CD4-positive, alpha-beta memory T cell (primary cell): Measurements from ENCODE around the gene SRD5A2. TPM values are rescaled to one million over a fixed set of nuclear protein-coding genes. Genes with fewer than 3 reads are reported as not detected.

Experiments used
- CTCF ChIA-PET: fragments of 350-600 bp; sonication (Branson Sonifier 250); formaldehyde crosslinking; loops from one replicate; lab custom pipeline; 2021; ENCODE audit warnings: inconsistent platforms; ENCODE audit not compliant: partially characterized antibody; lab: Charles Lee
- POLR2A ChIA-PET: fragments of 350-600 bp; sonication (Branson Sonifier 250); formaldehyde crosslinking; loops from one replicate; lab custom pipeline; 2021; ENCODE audit not compliant: partially characterized antibody; lab: Charles Lee
- DNase-seq, 5 donors: peaks; one replicate each; pipeline versions ENCODE4 v3.0.0 to v3.0.0-alpha.2; 2020 to 2022; ENCODE audit warnings: mixed read lengths in 1 of 5
- H3K27ac ChIP-seq: one replicate; pipeline ENCODE4 v1.7.0; 2013; ENCODE audit warnings: low read depth, low read length
- H3K27me3 ChIP-seq: 2 replicates; pipeline ENCODE4 v1.7.0; 2013; ENCODE audit warnings: mild to moderate bottlenecking, low read length, moderate library complexity; ENCODE audit not compliant: insufficient read depth
- H3K36me3 ChIP-seq: 2 replicates; pipeline ENCODE4 v1.7.0; 2013; ENCODE audit warnings: mild to moderate bottlenecking, low read length, moderate library complexity; ENCODE audit not compliant: insufficient read depth
- H3K4me1 ChIP-seq: 2 replicates; pipeline ENCODE4 v1.7.0; 2013; ENCODE audit warnings: mild to moderate bottlenecking, low read length, moderate library complexity; ENCODE audit not compliant: insufficient read depth
- H3K4me3 ChIP-seq, 2 donors: one replicate each; pipeline ENCODE4 v1.7.0; 2013; ENCODE audit warnings: low read length in 2 of 2, mild to moderate bottlenecking in 1 of 2
- H3K9me3 ChIP-seq, 2 donors: one replicate each; pipeline ENCODE4 v1.7.0; 2013; ENCODE audit warnings: low read length in 2 of 2, control low read depth in 1 of 2; ENCODE audit not compliant: control insufficient read depth in 1 of 2
- H3K27ac Mint-ChIP-seq, 7 donors: one replicate each; pipeline ENCODE4 v1.8.0; 2020 to 2021; ENCODE audit warnings: mixed read lengths in 7 of 7, mild to moderate bottlenecking in 6 of 7, inconsistent platforms in 3 of 7, moderate library complexity in 3 of 7
- H3K27me3 Mint-ChIP-seq, 2 donors: one replicate each; pipeline ENCODE4 v1.8.0; 2020 to 2021; ENCODE audit warnings: mixed read lengths in 2 of 2
- H3K36me3 Mint-ChIP-seq, 2 donors: one replicate each; pipeline ENCODE4 v1.8.0; 2020 to 2021; ENCODE audit warnings: mixed read lengths in 2 of 2, inconsistent platforms in 1 of 2, mild to moderate bottlenecking in 1 of 2
- H3K4me1 Mint-ChIP-seq, 4 donors: one replicate each; pipeline ENCODE4 v1.8.0; 2020 to 2021; ENCODE audit warnings: mixed read lengths in 4 of 4, mild to moderate bottlenecking in 1 of 4
- H3K4me3 Mint-ChIP-seq, 8 donors: one replicate each; pipeline ENCODE4 v1.8.0; 2020 to 2021; ENCODE audit warnings: mixed read lengths in 8 of 8, mild to moderate bottlenecking in 7 of 8, moderate library complexity in 6 of 8, inconsistent platforms in 3 of 8
- H3K9me3 Mint-ChIP-seq, 8 donors: one replicate each; pipeline ENCODE4 v1.8.0; 2020 to 2021; ENCODE audit warnings: mixed read lengths in 8 of 8, mild to moderate bottlenecking in 5 of 8, inconsistent platforms in 3 of 8, moderate library complexity in 1 of 8
- intact Hi-C: fragments of 100-400 bp; cut with micrococcal nuclease; formaldehyde crosslinking; loops from one replicate; pipeline ENCODE4 v1.15.1; 2023
- polyA plus RNA-seq, 2 donors: library from polyadenylated mRNA; unstranded; fragments of 300-500 nt; fragmentation: Illumina TruSeq; gene quantifications; one replicate each; pipeline ENCODE4 v1.2.3, GENCODE V29; 2021
- total RNA-seq, 2 experiments: library from RNA; stranded (reverse); gene quantifications; one replicate each; pipeline ENCODE4 v1.2.3, GENCODE V29; 2021

The SRD5A2 gene
- total and polyA plus RNA-seq, 4 experiments from 2014 or later: not detected

GRCh38 chr2:31577143-31577542 is 3.6 kb downstream of the SRD5A2 start:
- intact Hi-C loops: no loop called here
- ChIA-PET CTCF (no interaction called here), POLR2A (no interaction called here)
- H3K27ac Mint-ChIP-seq: no peak overlapping the region
- Histone ChIP-seq H3K36me3 (no peaks in the 10 kb centered on the region), H3K4me1 (no peaks in the 10 kb centered on the region), H3K4me3 (no peak overlapping the region), H3K27me3 (no peaks in the 10 kb centered on the region), H3K27ac (no peak overlapping the region), H3K9me3 (no peaks in the 10 kb centered on the region)
- no peak overlapping the region for H3K4me3 Mint-ChIP-seq
- DNase-seq: no peak
- no peaks in the 10 kb centered on the region for H3K36me3 Mint-ChIP-seq
- peaks cover 0 to 4% (median 3%) of the 10 kb centered on the region in 4 donors for H3K4me1 Mint-ChIP-seq
- peaks cover 19% of the 10 kb centered on the region in 2 donors for H3K27me3 Mint-ChIP-seq
- H3K9me3 Mint-ChIP-seq: peaks cover 0 to 9% (median 4%) of the 10 kb centered on the region in 8 donors

- Histone ChIP-seq H3K27me3 (no peaks in the 10 kb centered on the region), H3K4me3 (no peak overlapping the region), H3K36me3 (no peaks in the 10 kb centered on the region), H3K9me3 (no peaks in the 10 kb centered on the region), H3K27ac (no peak overlapping the region), H3K4me1 (no peaks in the 10 kb centered on the region)
- ChIA-PET CTCF (no interaction called here), POLR2A (no interaction called here)
- H3K4me3 Mint-ChIP-seq: no peak overlapping the region
- no peak for DNase-seq
- H3K4me1 Mint-ChIP-seq: no peaks in the 10 kb centered on the region
- no peaks in the 10 kb centered on the region for H3K36me3 Mint-ChIP-seq
- H3K27ac Mint-ChIP-seq: no peak overlapping the region
- H3K9me3 Mint-ChIP-seq: peaks cover 0 to 16% (median 6%) of the 10 kb centered on the region in 8 donors
- peaks cover 4 to 7% of the 10 kb centered on the region in 2 donors for H3K27me3 Mint-ChIP-seq
- intact Hi-C loops: no loop called here
Observed at GRCh38 chr2:31568585-31569201, 12.0 kb downstream of the SRD5A2 start.

GRCh38 chr2:31567679-31568078 is 13.1 kb downstream of the SRD5A2 start:
- H3K27ac Mint-ChIP-seq: no peak overlapping the region
- H3K27ac ChIP-seq: no peak overlapping the region
- H3K9me3 ChIP-seq: no peaks in the 10 kb centered on the region
- H3K4me1 Mint-ChIP-seq: no peaks in the 10 kb centered on the region
- intact Hi-C loops: no loop called here
- peaks cover 7 to 11% of the 10 kb centered on the region in 2 donors for H3K27me3 Mint-ChIP-seq
- H3K36me3 Mint-ChIP-seq: no peaks in the 10 kb centered on the region
- H3K4me3 Mint-ChIP-seq: no peak overlapping the region
- POLR2A ChIA-PET: no interaction called here
- no peak for DNase-seq
- CTCF ChIA-PET: no interaction called here
- H3K36me3 ChIP-seq: no peaks in the 10 kb centered on the region
- H3K4me3 ChIP-seq: no peak overlapping the region
- H3K9me3 Mint-ChIP-seq: peaks cover 0 to 16% (median 6%) of the 10 kb centered on the region in 8 donors
- no peaks in the 10 kb centered on the region for H3K27me3 ChIP-seq
- H3K4me1 ChIP-seq: no peaks in the 10 kb centered on the region

- H3K4me1 ChIP-seq: no peaks in the 10 kb centered on the region
- DNase-seq: no peak
- no peak overlapping the region for H3K4me3 Mint-ChIP-seq
- no peak overlapping the region for H3K27ac ChIP-seq
- ChIA-PET POLR2A (interaction anchor here (0.9 kb wide), 1 partner anchor 785 kb away, joined by 3 read pairs; no protein-coding TSS in a partner anchor), CTCF (no interaction called here)
- no peaks in the 10 kb centered on the region for H3K36me3 Mint-ChIP-seq
- H3K27me3 ChIP-seq: no peaks in the 10 kb centered on the region
- H3K9me3 ChIP-seq: no peaks in the 10 kb centered on the region
- H3K4me1 Mint-ChIP-seq: no peaks in the 10 kb centered on the region
- intact Hi-C loops: no loop called here
- no peaks in the 10 kb centered on the region for H3K36me3 ChIP-seq
- peaks cover 4 to 11% of the 10 kb centered on the region in 2 donors for H3K27me3 Mint-ChIP-seq
- no peak overlapping the region for H3K4me3 ChIP-seq
- no peak overlapping the region for H3K27ac Mint-ChIP-seq
- H3K9me3 Mint-ChIP-seq: peaks cover 0 to 2% (median 0%) of the 10 kb centered on the region in 8 donors
Observed at GRCh38 chr2:31563273-31563839, 17.4 kb downstream of the SRD5A2 start.

GRCh38 chr2:31561823-31562222 is 18.9 kb downstream of the SRD5A2 start:
- Mint-ChIP-seq H3K4me3 (no peak overlapping the region), H3K36me3 (no peaks in the 10 kb centered on the region), H3K4me1 (no peaks in the 10 kb centered on the region), H3K9me3 (peaks cover 0 to 2% (median 0%) of the 10 kb centered on the region in 8 donors), H3K27ac (no peak overlapping the region), H3K27me3 (peaks cover 5 to 11% of the 10 kb centered on the region in 2 donors)
- intact Hi-C loops: no loop called here
- no peak overlapping the region for H3K27ac ChIP-seq
- CTCF ChIA-PET: no interaction called here
- no peaks in the 10 kb centered on the region for H3K9me3 ChIP-seq
- H3K4me3 ChIP-seq: no peak overlapping the region
- H3K4me1 ChIP-seq: no peaks in the 10 kb centered on the region
- POLR2A ChIA-PET: no interaction called here
- H3K27me3 ChIP-seq: no peaks in the 10 kb centered on the region
- DNase-seq: no peak
- H3K36me3 ChIP-seq: no peaks in the 10 kb centered on the region

GRCh38 chr2:31558401-31559295 is 22.1 kb downstream of the SRD5A2 start:
- H3K4me1 Mint-ChIP-seq: no peaks in the 10 kb centered on the region
- H3K4me3 Mint-ChIP-seq: no peak overlapping the region
- no peaks in the 10 kb centered on the region for H3K27me3 ChIP-seq
- no peak overlapping the region for H3K27ac Mint-ChIP-seq
- no peak for DNase-seq
- H3K36me3 ChIP-seq: no peaks in the 10 kb centered on the region
- no peak overlapping the region for H3K27ac ChIP-seq
- intact Hi-C loops: no loop called here
- no peak overlapping the region for H3K4me3 ChIP-seq
- H3K9me3 Mint-ChIP-seq: peaks cover 0 to 10% (median 5%) of the 10 kb centered on the region in 8 donors
- no peaks in the 10 kb centered on the region for H3K4me1 ChIP-seq
- POLR2A ChIA-PET: no interaction called here
- H3K27me3 Mint-ChIP-seq: peaks cover 5 to 7% of the 10 kb centered on the region in 2 donors
- CTCF ChIA-PET: interaction anchor here (1.0 kb wide), 1 partner anchor 39 kb away, joined by 3 read pairs; no protein-coding TSS in a partner anchor
- H3K36me3 Mint-ChIP-seq: no peaks in the 10 kb centered on the region
- no peaks in the 10 kb centered on the region for H3K9me3 ChIP-seq

- no peaks in the 10 kb centered on the region for H3K4me1 Mint-ChIP-seq
- no peak overlapping the region for H3K27ac ChIP-seq
- H3K4me1 ChIP-seq: no peaks in the 10 kb centered on the region
- H3K4me3 ChIP-seq: no peak overlapping the region
- no peaks in the 10 kb centered on the region for H3K36me3 ChIP-seq
- POLR2A ChIA-PET: no interaction called here
- peaks cover 0 to 22% (median 10%) of the 10 kb centered on the region in 8 donors for H3K9me3 Mint-ChIP-seq
- DNase-seq: no peak
- no peak overlapping the region for H3K4me3 Mint-ChIP-seq
- H3K27me3 ChIP-seq: no peaks in the 10 kb centered on the region
- H3K36me3 Mint-ChIP-seq: no peaks in the 10 kb centered on the region
- intact Hi-C loops: no loop called here
- no peak overlapping the region for H3K27ac Mint-ChIP-seq
- H3K9me3 ChIP-seq: no peaks in the 10 kb centered on the region
- CTCF ChIA-PET: no interaction called here
- H3K27me3 Mint-ChIP-seq: peaks cover 2 to 4% of the 10 kb centered on the region in 2 donors
Observed at GRCh38 chr2:31556940-31557339, 23.8 kb downstream of the SRD5A2 start.
